Breast epithelium (tissue), 3 donors: ENCODE measurements around the gene RHBDL3.

Experiments
- POLR2A ChIP-seq: fragments of 450-650 bp; IDR thresholded peaks from one replicate; pipeline ENCODE4 v1.6.1; 2016; ENCODE audit warnings: antibody characterized with exemption, mild to moderate bottlenecking, moderate library complexity
- TF ChIP-seq, protein P1 (sequence below), 3 donors: fragments of 450-650 bp; IDR thresholded peaks; one replicate each; pipeline ENCODE4 v1.5.1; 2016 to 2017; ENCODE audit warnings: antibody characterized with exemption in 3 of 3, mild to moderate bottlenecking in 3 of 3, moderate library complexity in 3 of 3

DNA sequence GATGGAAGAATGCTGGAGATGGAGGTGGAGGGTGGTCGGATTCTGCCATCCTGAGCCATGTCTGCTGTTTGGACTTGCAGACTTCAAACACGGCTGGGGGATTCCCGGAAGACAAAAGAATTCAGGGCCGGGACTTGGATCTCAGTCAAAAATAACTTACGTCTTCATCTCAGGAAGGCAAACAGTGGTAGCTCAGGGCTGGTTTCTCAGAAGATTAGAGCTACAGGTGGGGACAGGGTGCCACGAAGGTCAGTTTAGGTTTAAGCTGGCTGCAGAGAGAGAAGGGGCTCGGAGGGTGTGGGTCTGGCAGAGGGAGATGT, 4.3 kb upstream of the RHBDL3 start:
- TF ChIP-seq, protein P1, sequence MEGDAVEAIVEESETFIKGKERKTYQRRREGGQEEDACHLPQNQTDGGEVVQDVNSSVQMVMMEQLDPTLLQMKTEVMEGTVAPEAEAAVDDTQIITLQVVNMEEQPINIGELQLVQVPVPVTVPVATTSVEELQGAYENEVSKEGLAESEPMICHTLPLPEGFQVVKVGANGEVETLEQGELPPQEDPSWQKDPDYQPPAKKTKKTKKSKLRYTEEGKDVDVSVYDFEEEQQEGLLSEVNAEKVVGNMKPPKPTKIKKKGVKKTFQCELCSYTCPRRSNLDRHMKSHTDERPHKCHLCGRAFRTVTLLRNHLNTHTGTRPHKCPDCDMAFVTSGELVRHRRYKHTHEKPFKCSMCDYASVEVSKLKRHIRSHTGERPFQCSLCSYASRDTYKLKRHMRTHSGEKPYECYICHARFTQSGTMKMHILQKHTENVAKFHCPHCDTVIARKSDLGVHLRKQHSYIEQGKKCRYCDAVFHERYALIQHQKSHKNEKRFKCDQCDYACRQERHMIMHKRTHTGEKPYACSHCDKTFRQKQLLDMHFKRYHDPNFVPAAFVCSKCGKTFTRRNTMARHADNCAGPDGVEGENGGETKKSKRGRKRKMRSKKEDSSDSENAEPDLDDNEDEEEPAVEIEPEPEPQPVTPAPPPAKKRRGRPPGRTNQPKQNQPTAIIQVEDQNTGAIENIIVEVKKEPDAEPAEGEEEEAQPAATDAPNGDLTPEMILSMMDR (IDR thresholded peaks at IDR 0.05) = no peak
- TF ChIP-seq POLR2A = no peak
